Renal pelvis (tissue), 4 donors: ENCODE data around the gene HDAC7. TPM values are rescaled to one million over a fixed set of nuclear protein-coding genes. Genes with fewer than 3 reads are reported as not detected.

Experiments
- DNase-seq: peaks from one replicate; pipeline ENCODE4 v3.0.0-alpha.2; 2013
- polyA plus RNA-seq, 3 donors: library from polyadenylated mRNA; unstranded; fragments of 120-200 nt; gene quantifications; one replicate each; pipeline ENCODE4 v1.2.1, GENCODE V29; 2013; ENCODE audit not compliant: insufficient read length in 3 of 3

The HDAC7 gene
- polyA plus RNA-seq, 3 donors: 80.8 to 93.5 (median 90.2) TPM

GRCh38 chr12:47782372-47782770, 37.3 kb downstream of the HDAC7 start:
- no peak for DNase-seq

- DNase-seq: no peak
Observed at GRCh38 chr12:47781479-47782371, 38.0 kb downstream of the HDAC7 start.

DNA sequence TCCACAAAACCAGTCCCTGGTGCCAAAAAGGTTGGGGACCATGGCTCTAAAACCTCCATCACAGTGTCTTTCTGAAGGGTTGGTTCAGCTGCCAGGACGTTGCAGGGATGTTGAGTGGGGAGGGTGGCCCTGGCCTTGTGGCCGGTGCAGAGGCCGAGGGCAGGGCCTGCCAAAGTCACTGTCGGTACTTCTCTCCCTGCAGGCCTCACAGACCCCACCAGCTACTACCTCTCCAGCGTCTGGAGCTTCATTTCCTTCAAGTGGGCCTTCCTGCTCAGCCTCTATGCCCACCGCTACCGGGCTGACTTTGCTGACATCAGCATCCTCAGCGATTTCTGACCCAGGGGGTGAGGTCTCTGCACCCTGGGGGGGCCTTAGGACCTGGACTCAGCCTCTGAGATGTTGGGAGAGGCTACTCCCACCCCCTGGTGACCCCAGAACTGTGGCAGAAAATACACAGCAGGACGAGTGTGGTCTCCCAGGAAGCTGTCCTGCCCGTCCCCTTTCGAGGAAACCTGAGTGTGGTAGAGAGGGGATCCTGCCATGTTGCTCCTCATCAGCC, 39.7 kb downstream of the HDAC7 start:
- DNase-seq: no peak

GRCh38 chr12:47779301-47779942, 40.3 kb downstream of the HDAC7 start:
- DNase-seq: peak; percentile 89

DNA sequence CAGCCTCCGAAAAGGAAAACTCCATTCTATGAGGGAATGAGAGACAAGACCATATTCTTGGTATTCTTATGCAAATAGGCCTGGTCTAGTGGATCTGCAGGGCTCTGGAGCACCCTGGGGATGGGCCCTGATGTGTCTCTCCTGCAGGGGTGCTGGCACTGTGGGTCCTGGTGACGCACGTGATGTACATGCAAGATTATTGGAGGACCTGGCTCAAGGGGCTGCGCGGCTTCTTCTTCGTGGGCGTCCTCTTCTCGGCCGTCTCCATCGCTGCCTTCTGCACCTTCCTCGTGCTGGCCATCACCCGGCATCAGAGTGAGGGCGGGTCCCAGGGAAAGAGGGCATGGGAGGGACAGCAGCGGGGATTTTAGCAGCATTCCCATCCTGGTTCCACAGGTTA, 40.8 kb downstream of the HDAC7 start:
- no peak for DNase-seq

GRCh38 chr12:47777741-47778558, 41.8 kb downstream of the HDAC7 start:
- no peak for DNase-seq

DNA sequence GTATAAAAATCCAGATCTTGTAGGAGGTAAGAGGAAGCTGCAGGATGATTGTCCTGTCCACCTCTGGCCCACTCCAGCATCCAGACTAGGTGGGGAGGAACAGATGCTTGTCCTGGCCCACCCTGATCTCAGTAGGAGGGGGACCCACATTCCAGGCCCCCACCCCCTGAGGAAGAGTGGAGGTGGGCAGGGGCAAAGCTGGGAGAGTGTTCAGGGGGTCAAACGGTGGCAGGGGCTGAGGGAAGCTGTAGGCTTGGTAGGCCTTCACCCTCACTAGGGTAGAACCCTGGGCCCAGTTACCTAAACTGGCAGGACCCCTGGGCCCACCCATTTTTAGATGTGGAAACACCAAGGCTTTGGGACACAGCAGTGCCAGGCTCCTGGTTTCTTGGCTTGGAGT, 42.6 kb downstream of the HDAC7 start:
- no peak for DNase-seq

GRCh38 chr12:47776471-47777143, 43.1 kb downstream of the HDAC7 start:
- no peak for DNase-seq

- no peak for DNase-seq
Observed at GRCh38 chr12:47775100-47775911, 44.4 kb downstream of the HDAC7 start.

GRCh38 chr12:47774663-47775062, 45.0 kb downstream of the HDAC7 start:
- no peak for DNase-seq

DNA sequence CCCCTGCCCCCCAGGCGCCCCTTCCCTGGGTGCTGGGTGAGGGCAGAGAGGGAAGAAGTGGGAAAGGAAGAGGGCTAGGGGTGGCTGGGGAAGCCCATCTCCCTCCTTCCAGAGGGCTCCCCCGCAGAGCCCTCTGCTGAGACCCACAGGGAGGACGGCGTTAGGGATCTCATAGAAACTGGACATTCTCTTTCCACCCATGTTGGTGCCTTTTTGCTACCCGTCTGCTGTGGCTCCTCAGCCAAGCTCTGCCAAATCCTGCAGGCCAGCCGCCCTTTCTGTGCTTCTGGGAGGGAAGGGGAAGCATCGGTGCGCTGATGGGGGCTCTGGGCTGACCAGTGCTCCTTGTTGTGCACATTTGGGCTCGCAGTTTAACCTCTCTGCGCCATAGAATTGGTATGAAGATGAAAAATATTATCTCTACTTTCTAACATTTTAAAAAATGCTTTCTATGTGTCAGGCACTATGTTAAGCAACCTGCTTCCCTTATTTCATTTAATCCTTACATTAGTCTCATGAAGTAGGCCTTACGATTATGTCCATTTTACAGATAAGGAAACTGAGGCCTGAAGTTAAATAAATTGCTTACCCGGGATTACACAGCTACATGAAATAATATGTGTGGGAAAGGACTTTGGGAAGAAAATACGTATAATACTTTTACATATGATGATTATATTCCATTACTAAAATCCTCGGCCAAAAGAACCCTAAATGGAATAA, 45.7 kb downstream of the HDAC7 start:
- DNase-seq: no peak

GRCh38 chr12:47773062-47773857, 46.4 kb downstream of the HDAC7 start, which contains the start of gene SLC48A1:
Gene SLC48A1, plus strand, starts transcription at chr12:47773238. Its CDS starts 67 bp downstream, at chr12:47773305.
- peak; percentile 62 for DNase-seq

GRCh38 chr12:47772738-47773061, 47.0 kb downstream of the HDAC7 start:
- no peak for DNase-seq

DNA sequence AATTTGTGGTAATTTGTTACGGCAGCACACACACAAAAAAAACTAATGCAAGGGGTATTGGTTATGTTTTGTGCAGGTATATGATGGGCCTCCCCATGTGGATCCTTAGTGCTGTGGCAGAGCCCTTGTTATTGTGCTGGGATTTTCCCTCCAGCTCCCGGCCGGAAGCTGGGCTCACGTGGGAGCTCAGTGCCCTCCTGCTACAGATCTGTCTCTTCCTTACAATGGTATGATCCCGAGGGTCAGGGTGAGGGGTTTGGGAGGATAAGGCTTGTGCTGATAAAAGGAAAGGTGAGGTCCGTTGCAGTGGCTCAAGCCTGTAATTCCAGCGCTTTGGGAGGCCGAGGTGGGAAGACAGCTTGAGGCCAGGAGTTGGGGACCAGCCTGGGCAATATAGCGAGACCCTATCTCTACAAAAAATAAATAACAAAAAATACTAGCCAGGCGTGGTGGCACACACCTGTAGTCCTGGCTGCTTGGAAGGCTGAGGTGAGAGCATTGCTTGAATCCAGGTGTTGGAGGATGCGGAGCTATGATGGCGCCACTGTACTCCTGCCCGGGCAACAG, 47.5 kb downstream of the HDAC7 start:
- no peak for DNase-seq

GRCh38 chr12:47771304-47771703, 48.4 kb downstream of the HDAC7 start:
- no peak for DNase-seq

GRCh38 chr12:47770086-47770726, 49.5 kb downstream of the HDAC7 start:
- no peak for DNase-seq

DNA sequence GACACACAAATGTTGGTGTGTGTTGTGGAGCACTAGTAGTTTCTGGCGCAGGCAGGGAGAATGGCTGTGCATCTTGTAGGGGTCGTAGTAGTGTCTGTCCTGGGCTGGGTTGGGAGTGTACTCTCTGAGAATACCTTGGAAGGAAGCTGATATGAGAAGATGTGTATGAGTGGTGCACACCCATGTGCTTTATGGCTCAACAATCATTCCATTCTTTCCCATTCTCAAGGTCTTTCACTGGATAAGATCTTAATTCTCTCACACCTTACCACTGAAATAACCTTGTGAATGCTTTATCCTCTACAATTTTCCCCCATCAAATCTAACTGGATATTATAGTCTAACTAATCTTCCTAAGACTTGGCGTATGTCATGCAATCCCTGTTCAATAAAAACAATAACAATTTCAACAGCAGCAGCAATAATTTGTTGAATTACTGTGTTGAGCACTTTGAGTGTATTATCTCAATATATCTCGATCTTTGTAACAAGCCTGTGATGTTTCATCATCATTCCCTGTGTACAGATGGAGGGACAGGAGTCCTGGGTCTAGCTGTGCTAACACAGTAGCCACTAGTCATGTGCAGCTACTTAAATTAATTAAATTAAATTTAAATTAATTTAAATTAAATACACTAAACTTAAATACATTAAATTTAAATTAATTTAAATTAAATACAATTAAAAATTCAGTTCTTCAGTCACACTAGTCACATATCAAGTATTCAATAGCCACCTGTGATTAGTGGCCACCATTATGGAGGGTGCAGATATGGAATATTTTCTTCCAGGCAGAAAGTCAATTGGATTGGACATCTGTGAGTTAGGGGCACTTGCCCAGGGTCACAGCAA, 50.2 kb downstream of the HDAC7 start:
- no peak for DNase-seq
